Tibial artery (tissue), 4 donors: ENCODE results near the gene ULK3.

Experiments used
- DNase-seq, 2 donors: peaks; one replicate each; pipeline ENCODE4 v3.0.0-alpha.2; 2019
- H3K27ac ChIP-seq, 2 donors: fragments of 200-600 bp; sonication (generic) in 1 of 2; 1 replicate in 1 of 2; 2 replicates in 1 of 2; pipeline ENCODE4 v1.5.1; 2018 to 2019; ENCODE audit warnings: mild to moderate bottlenecking in 1 of 2
- H3K27me3 ChIP-seq, 2 donors: fragments of 200-600 bp; sonication (generic) in 1 of 2; one replicate each; pipeline versions ENCODE4 v1.5.1 to v1.6.0; 2016 to 2019
- H3K36me3 ChIP-seq, 3 donors: fragments of 200-600 bp; sonication (generic) in 2 of 3; one replicate each; pipeline ENCODE4 v1.5.1; 2016 to 2019; ENCODE audit warnings: mild to moderate bottlenecking in 2 of 3
- H3K4me1 ChIP-seq, 4 donors: fragments of 200-600 bp; sonication (generic) in 2 of 4; 1 replicate in 3 of 4; 2 replicates in 1 of 4; pipeline ENCODE4 v1.5.1; 2016 to 2019
- H3K4me3 ChIP-seq, 2 donors: fragments of 200-600 bp; sonication (generic) in 1 of 2; 1 replicate in 1 of 2; 2 replicates in 1 of 2; pipeline ENCODE4 v1.5.1; 2018 to 2019; ENCODE audit warnings: mild to moderate bottlenecking in 2 of 2
- H3K9me3 ChIP-seq, 3 donors: fragments of 200-600 bp; sonication (generic) in 1 of 3; one replicate each; pipeline ENCODE4 v1.5.1; 2016 to 2019
- CTCF ChIP-seq, 2 experiments: fragments of 200-600 bp in 1 of 2; fragments of 450-650 bp in 1 of 2; IDR thresholded peaks; one replicate each; pipeline ENCODE4 v1.5.1; 2017 to 2019; ENCODE audit warnings: antibody characterized with exemption in 2 of 2, mild to moderate bottlenecking in 1 of 2, moderate library complexity in 1 of 2
- intact Hi-C: fragments of 100-400 bp; cut with DNase I; formaldehyde crosslinking; loops from one replicate; pipeline ENCODE4 v1.15.0; 2023; ENCODE audit warnings: low total_unique reads

Gene ULK3

GRCh38 chr15:74820056-74820455 lies 22.9 kb downstream of the ULK3 start:
- Histone ChIP-seq H3K27me3 (peaks cover 0 to 64% of the 10 kb centered on the region in 2 donors), H3K27ac (no peak overlapping the region), H3K4me1 (no peaks in the 10 kb centered on the region), H3K36me3 (no peaks in the 10 kb centered on the region), H3K4me3 (no peak overlapping the region), H3K9me3 (no peaks in the 10 kb centered on the region)
- no peak for DNase-seq
- no peak for TF ChIP-seq CTCF (IDR thresholded peaks at IDR 0.05)
- intact Hi-C loops = no loop called here

GRCh38 chr15:74817370-74817737 lies 25.6 kb downstream of the ULK3 start:
- TF ChIP-seq CTCF (IDR thresholded peaks at IDR 0.05) = no peak
- Histone ChIP-seq H3K27ac (no peak overlapping the region), H3K4me3 (no peak overlapping the region), H3K36me3 (no peaks in the 10 kb centered on the region), H3K27me3 (peaks cover 0 to 57% of the 10 kb centered on the region in 2 donors), H3K9me3 (no peaks in the 10 kb centered on the region), H3K4me1 (no peaks in the 10 kb centered on the region)
- intact Hi-C loops = no loop called here
- no peak for DNase-seq

GRCh38 chr15:74816624-74817369 lies 26.2 kb downstream of the ULK3 start:
- no peak for TF ChIP-seq CTCF (IDR thresholded peaks at IDR 0.05)
- H3K36me3 ChIP-seq = no peaks in the 10 kb centered on the region
- peaks cover 0 to 58% of the 10 kb centered on the region in 2 donors for H3K27me3 ChIP-seq
- H3K4me1 ChIP-seq = no peaks in the 10 kb centered on the region
- H3K4me3 ChIP-seq = no peak overlapping the region
- intact Hi-C loops = no loop called here
- no peaks in the 10 kb centered on the region for H3K9me3 ChIP-seq
- no peak overlapping the region for H3K27ac ChIP-seq
- no peak for DNase-seq

- intact Hi-C loops = no loop called here
These were observed 27.0 kb downstream of the ULK3 start for GRCh38 chr15:74815961-74816360.

GRCh38 chr15:74815121-74815934 lies 27.6 kb downstream of the ULK3 start:
- DNase-seq = no peak
- H3K4me3 ChIP-seq = no peak overlapping the region
- no peaks in the 10 kb centered on the region for H3K36me3 ChIP-seq
- no peaks in the 10 kb centered on the region for H3K4me1 ChIP-seq
- TF ChIP-seq CTCF (IDR thresholded peaks at IDR 0.05) = no peak
- H3K27ac ChIP-seq = no peak overlapping the region
- H3K9me3 ChIP-seq = no peaks in the 10 kb centered on the region
- intact Hi-C loops = no loop called here
- H3K27me3 ChIP-seq = peaks cover 0 to 52% of the 10 kb centered on the region in 2 donors

More at GRCh38 chr15:74815961-74816360, 27.0 kb downstream of the ULK3 start:
- Histone ChIP-seq H3K4me1 (no peaks in the 10 kb centered on the region), H3K4me3 (no peak overlapping the region), H3K9me3 (no peaks in the 10 kb centered on the region), H3K27me3 (peaks cover 0 to 56% of the 10 kb centered on the region in 2 donors), H3K36me3 (no peaks in the 10 kb centered on the region), H3K27ac (no peak overlapping the region)
- no peak for TF ChIP-seq CTCF (IDR thresholded peaks at IDR 0.05)
- DNase-seq = no peak
